ENCODE data around the gene DUXB.

DUXB gene

GRCh38 chr16:75658175-75658574 lies 43.1 kb downstream of the DUXB start:
- CTCF ChIA-PET: no interaction called here
- POLR2A ChIA-PET: interaction anchor here (1.6 kb wide), 1 partner anchor 10 kb away, joined by 7 read pairs; the partner anchor contains the start of genes KARS1 and TERF2IP
- DNase-seq (ENCODE audit: extremely low spot score): no peak
- no peak for TF ChIP-seq BHLHE40 (IDR thresholded peaks at IDR 0.05; ENCODE audit: borderline replicate concordance)
- TF ChIP-seq ELF4 (IDR thresholded peaks at IDR 0.05): no peak
- TF ChIP-seq ZNF384 (IDR thresholded peaks at IDR 0.05): no peak

- no peak for TF ChIP-seq NFRKB (IDR thresholded peaks at IDR 0.05)
- no peak for TF ChIP-seq L3MBTL2 (conservative IDR thresholded peaks at IDR 0.05)
- no peak for TF ChIP-seq FOXK2 (IDR thresholded peaks at IDR 0.05)
- TF ChIP-seq HDGF (IDR thresholded peaks at IDR 0.05; ENCODE audit: borderline replicate concordance): no peak
- TF ChIP-seq SUZ12 (IDR thresholded peaks at IDR 0.05): no peak
- no peak for TF ChIP-seq ELF4 (IDR thresholded peaks at IDR 0.05)
- TF ChIP-seq FOXA1 (IDR thresholded peaks at IDR 0.05): no peak
- no peak for TF ChIP-seq ARNT (IDR thresholded peaks at IDR 0.05)
- no peak for TF ChIP-seq PKNOX1 (IDR thresholded peaks at IDR 0.05)
- TF ChIP-seq FOXM1 (IDR thresholded peaks at IDR 0.05; ENCODE audit: borderline replicate concordance): no peak
- no peak for TF ChIP-seq CTBP1 (IDR thresholded peaks at IDR 0.05; ENCODE audit: borderline replicate concordance)
- no peak for TF ChIP-seq TARDBP (IDR thresholded peaks at IDR 0.05)
- no peak for TF ChIP-seq SP1 (IDR thresholded peaks at IDR 0.05)
- TF ChIP-seq ZNF384 (IDR thresholded peaks at IDR 0.05): no peak
- TF ChIP-seq BHLHE40 (IDR thresholded peaks at IDR 0.05; ENCODE audit: borderline replicate concordance): no peak
- no peak for TF ChIP-seq LEF1 (IDR thresholded peaks at IDR 0.05; ENCODE audit: borderline replicate concordance)
- POLR2A ChIA-PET: no interaction called here
- CTCF ChIA-PET: interaction anchor here (0.7 kb wide), 1 partner anchor 288 kb away, joined by 5 read pairs; no protein-coding TSS in a partner anchor
- DNase-seq (ENCODE audit: extremely low spot score): no peak
These were observed 47.3 kb downstream of the DUXB start for GRCh38 chr16:75653922-75654321.

GRCh38 chr16:75648265-75649076 lies 52.8 kb downstream of the DUXB start:
- ChIA-PET CTCF (interaction anchor here (0.6 to 0.7 kb wide), 2 partner anchors 26 to 151 kb away, joined by 3 read pairs; partner anchors contain the start of gene ADAT1), POLR2A (interaction anchor here (1.0 to 3.0 kb wide), 26 partner anchors 8 to 398 kb away, joined by 3 to 32 read pairs (median 4); partner anchors contain the start of genes ADAT1, CFDP1, CHST6 and GABARAPL2)
- no peak for TF ChIP-seq SP1 (IDR thresholded peaks at IDR 0.05)
- no peak for TF ChIP-seq ELF4 (IDR thresholded peaks at IDR 0.05)
- TF ChIP-seq FOXK2 (IDR thresholded peaks at IDR 0.05): peak; percentile 91
- no peak for TF ChIP-seq BHLHE40 (IDR thresholded peaks at IDR 0.05; ENCODE audit: borderline replicate concordance)
- TF ChIP-seq PKNOX1 (IDR thresholded peaks at IDR 0.05): no peak
- no peak for TF ChIP-seq CTBP1 (IDR thresholded peaks at IDR 0.05; ENCODE audit: borderline replicate concordance)
- peak; percentile 74 for DNase-seq (ENCODE audit: extremely low spot score)

GRCh38 chr16:75647492-75648264 lies 53.6 kb downstream of the DUXB start, which contains the start of the genes KARS1 and TERF2IP:
Gene KARS1 (minus strand): TSS chr16:75647665. CDS start chr16:75647639, 26 bp downstream.
Gene TERF2IP (plus strand): TSS chr16:75647773. CDS start chr16:75647883, 110 bp downstream.
- POLR2A ChIA-PET: interaction anchor here (0.8 to 3.0 kb wide), 28 partner anchors 8 to 397 kb away, joined by 3 to 32 read pairs (median 4); partner anchors contain the start of genes ADAT1, CFDP1, CHST6 and GABARAPL2
- TF ChIP-seq TARDBP (IDR thresholded peaks at IDR 0.05): no peak
- TF ChIP-seq L3MBTL2 (conservative IDR thresholded peaks at IDR 0.05): no peak; the same call in 1 of the 2 replicates
- peak; percentile 81 for TF ChIP-seq PKNOX1 (IDR thresholded peaks at IDR 0.05)
- TF ChIP-seq ARNT (IDR thresholded peaks at IDR 0.05): no peak
- TF ChIP-seq CTBP1 (IDR thresholded peaks at IDR 0.05; ENCODE audit: borderline replicate concordance): no peak
- TF ChIP-seq HDGF (IDR thresholded peaks at IDR 0.05; ENCODE audit: borderline replicate concordance): no peak
- TF ChIP-seq FOXK2 (IDR thresholded peaks at IDR 0.05): no peak
- no peak for TF ChIP-seq FOXA1 (IDR thresholded peaks at IDR 0.05)
- no peak for TF ChIP-seq NFRKB (IDR thresholded peaks at IDR 0.05)
- TF ChIP-seq ELF4 (IDR thresholded peaks at IDR 0.05): peak; percentile 68
- CTCF ChIA-PET: interaction anchor here (0.6 to 0.7 kb wide), 2 partner anchors 25 to 150 kb away, joined by 3 read pairs; partner anchors contain the start of gene ADAT1
- peak; percentile 93 for DNase-seq (ENCODE audit: extremely low spot score)

- ChIA-PET POLR2A (interaction anchor here (0.8 to 3.0 kb wide), 25 partner anchors 9 to 396 kb away, joined by 3 to 32 read pairs (median 4); partner anchors contain the start of genes ADAT1, CFDP1, CHST6 and GABARAPL2), CTCF (no interaction called here)
- DNase-seq (ENCODE audit: extremely low spot score): no peak
- TF ChIP-seq ARNT (IDR thresholded peaks at IDR 0.05): no peak
- no peak for TF ChIP-seq FOXA1 (IDR thresholded peaks at IDR 0.05)
- TF ChIP-seq L3MBTL2 (conservative IDR thresholded peaks at IDR 0.05): no peak; the same call in 1 of the 2 replicates
- TF ChIP-seq LEF1 (IDR thresholded peaks at IDR 0.05; ENCODE audit: borderline replicate concordance): no peak
These were observed 54.2 kb downstream of the DUXB start for GRCh38 chr16:75647112-75647491.

All from HEK293T (cell line).